ENCODE results near the gene COBL.

DNA sequence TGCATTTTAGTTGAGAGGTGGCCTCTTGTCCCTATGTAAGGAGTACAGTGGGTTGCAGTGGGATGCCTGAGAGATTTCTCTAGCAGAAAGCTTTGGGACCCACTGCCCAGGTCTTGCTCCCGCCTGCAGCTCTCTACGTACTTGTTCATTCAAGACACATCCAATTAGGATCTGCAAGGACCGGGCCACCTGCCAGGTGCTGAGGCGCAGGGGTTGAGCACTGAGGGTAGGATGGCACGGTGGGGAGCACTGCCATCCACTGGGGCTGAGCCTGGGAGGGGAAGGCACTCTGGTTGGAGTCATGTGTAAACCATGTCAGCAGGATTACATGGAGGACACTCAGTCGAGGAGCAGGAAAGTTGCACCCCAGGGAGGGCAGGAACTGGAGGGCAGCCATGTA is 342.8 kb downstream of the COBL start:
- TF ChIP-seq, protein P1, sequence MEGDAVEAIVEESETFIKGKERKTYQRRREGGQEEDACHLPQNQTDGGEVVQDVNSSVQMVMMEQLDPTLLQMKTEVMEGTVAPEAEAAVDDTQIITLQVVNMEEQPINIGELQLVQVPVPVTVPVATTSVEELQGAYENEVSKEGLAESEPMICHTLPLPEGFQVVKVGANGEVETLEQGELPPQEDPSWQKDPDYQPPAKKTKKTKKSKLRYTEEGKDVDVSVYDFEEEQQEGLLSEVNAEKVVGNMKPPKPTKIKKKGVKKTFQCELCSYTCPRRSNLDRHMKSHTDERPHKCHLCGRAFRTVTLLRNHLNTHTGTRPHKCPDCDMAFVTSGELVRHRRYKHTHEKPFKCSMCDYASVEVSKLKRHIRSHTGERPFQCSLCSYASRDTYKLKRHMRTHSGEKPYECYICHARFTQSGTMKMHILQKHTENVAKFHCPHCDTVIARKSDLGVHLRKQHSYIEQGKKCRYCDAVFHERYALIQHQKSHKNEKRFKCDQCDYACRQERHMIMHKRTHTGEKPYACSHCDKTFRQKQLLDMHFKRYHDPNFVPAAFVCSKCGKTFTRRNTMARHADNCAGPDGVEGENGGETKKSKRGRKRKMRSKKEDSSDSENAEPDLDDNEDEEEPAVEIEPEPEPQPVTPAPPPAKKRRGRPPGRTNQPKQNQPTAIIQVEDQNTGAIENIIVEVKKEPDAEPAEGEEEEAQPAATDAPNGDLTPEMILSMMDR (IDR thresholded peaks at IDR 0.05; ENCODE audit: control extremely low read depth in 1 of 3, insufficient read depth in 1 of 3, low read depth in 1 of 3, low read length in 3 of 3): no peak
- TF ChIP-seq SRF (IDR thresholded peaks at IDR 0.05; ENCODE audit: low read depth, low read length) (no peak), SAP30 (IDR thresholded peaks at IDR 0.05; ENCODE audit: insufficient read depth, insufficient replicate concordance, low read length) (no peak), TEAD4 (IDR thresholded peaks at IDR 0.05; ENCODE audit: low read depth, low read length) (no peak), HDAC2 (IDR thresholded peaks at IDR 0.05; ENCODE audit: borderline replicate concordance in 1 of 2, low read depth in 2 of 2, low read length in 2 of 2) (no peak), TAF1 (IDR thresholded peaks at IDR 0.05; ENCODE audit: low read depth, low read length) (no peak), CHD2 (IDR thresholded peaks at IDR 0.05; ENCODE audit: low read length) (no peak), SP4 (IDR thresholded peaks at IDR 0.05; ENCODE audit: low read length) (no peak), GABPA (IDR thresholded peaks at IDR 0.05; ENCODE audit: borderline replicate concordance, insufficient read depth, low read length) (no peak)
